Measurements from ENCODE around the gene KANK3. TPM values are rescaled to one million over a fixed set of nuclear protein-coding genes. Genes with fewer than 3 reads are reported as not detected.
"Not testable (repeated sequence)": the region's sequence is repeated elsewhere in the genome, so short reads cannot be mapped to it uniquely, and the experiment has no call there.

KANK3 gene
- polyA plus RNA-seq, 2 of the 4 experiments (the other 2 are of a cell fraction), result 1.0 to 1.5 TPM

DNA sequence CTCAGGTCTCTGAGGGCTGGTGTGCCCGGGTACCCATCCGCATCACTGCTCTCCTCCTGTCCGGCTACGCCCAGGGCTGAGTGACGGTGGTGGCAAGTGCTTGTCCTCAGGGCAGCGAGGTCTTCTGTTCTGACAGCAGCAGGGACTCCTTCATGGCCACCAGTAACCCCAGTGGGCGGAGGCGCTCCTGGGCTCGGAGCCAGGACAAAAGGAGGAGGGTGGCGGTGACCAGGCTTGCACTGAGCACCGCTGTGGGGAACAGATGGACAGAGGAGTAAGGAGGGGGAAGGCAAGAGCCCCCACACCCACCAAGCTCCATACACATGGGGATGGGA, 40.7 kb downstream of the KANK3 start:
- TF ChIP-seq KDM5A (IDR thresholded peaks at IDR 0.05), result no peak
- TF ChIP-seq HOXA7 (CRISPR knock-in tag; IDR thresholded peaks at IDR 0.05), result no peak
- TF ChIP-seq NFE2L2 (conservative IDR thresholded peaks at IDR 0.05; ENCODE audit: low read length), result no peak
- no peak for TF ChIP-seq HDAC2 (IDR thresholded peaks at IDR 0.05)
- no peak for TF ChIP-seq TP53 (CRISPR knock-in tag; IDR thresholded peaks at IDR 0.05)
- TF ChIP-seq HEYL (CRISPR knock-in tag; IDR thresholded peaks at IDR 0.05), result no peak
- no peak for TF ChIP-seq ATOH8 (CRISPR knock-in tag; IDR thresholded peaks at IDR 0.05; ENCODE audit: low read depth)
- no peak for TF ChIP-seq NPAS2 (CRISPR knock-in tag; IDR thresholded peaks at IDR 0.05; ENCODE audit: borderline replicate concordance)
- TF ChIP-seq, protein P1, sequence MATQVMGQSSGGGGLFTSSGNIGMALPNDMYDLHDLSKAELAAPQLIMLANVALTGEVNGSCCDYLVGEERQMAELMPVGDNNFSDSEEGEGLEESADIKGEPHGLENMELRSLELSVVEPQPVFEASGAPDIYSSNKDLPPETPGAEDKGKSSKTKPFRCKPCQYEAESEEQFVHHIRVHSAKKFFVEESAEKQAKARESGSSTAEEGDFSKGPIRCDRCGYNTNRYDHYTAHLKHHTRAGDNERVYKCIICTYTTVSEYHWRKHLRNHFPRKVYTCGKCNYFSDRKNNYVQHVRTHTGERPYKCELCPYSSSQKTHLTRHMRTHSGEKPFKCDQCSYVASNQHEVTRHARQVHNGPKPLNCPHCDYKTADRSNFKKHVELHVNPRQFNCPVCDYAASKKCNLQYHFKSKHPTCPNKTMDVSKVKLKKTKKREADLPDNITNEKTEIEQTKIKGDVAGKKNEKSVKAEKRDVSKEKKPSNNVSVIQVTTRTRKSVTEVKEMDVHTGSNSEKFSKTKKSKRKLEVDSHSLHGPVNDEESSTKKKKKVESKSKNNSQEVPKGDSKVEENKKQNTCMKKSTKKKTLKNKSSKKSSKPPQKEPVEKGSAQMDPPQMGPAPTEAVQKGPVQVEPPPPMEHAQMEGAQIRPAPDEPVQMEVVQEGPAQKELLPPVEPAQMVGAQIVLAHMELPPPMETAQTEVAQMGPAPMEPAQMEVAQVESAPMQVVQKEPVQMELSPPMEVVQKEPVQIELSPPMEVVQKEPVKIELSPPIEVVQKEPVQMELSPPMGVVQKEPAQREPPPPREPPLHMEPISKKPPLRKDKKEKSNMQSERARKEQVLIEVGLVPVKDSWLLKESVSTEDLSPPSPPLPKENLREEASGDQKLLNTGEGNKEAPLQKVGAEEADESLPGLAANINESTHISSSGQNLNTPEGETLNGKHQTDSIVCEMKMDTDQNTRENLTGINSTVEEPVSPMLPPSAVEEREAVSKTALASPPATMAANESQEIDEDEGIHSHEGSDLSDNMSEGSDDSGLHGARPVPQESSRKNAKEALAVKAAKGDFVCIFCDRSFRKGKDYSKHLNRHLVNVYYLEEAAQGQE (IDR thresholded peaks at IDR 0.05), result no peak
- TF ChIP-seq FOSL2 (IDR thresholded peaks at IDR 0.05), result no peak
- TF ChIP-seq FOSL2 (CRISPR knock-in tag; IDR thresholded peaks at IDR 0.05), result no peak
- no peak for TF ChIP-seq MAZ (IDR thresholded peaks at IDR 0.05; ENCODE audit: borderline replicate concordance, low read depth, low read length)
- TF ChIP-seq ZSCAN20 (CRISPR knock-in tag; IDR thresholded peaks at IDR 0.05), result no peak
- no peak for TF ChIP-seq POLR2A (IDR thresholded peaks at IDR 0.05; ENCODE audit: low read length)
- Histone ChIP-seq H3K9me3 (no peaks in the 10 kb centered on the region), H3K27ac (no peak overlapping the region), H3K4me1 (peaks cover 9% of the 10 kb centered on the region; the same call in 2 of the 3 replicates), H3K4me3 (no peak overlapping the region), H3K4me2 (no peak overlapping the region)
- DNase-seq (ENCODE audit: low read depth in 1 of 2, low spot score in 1 of 2) (no peak), ATAC-seq (no peak; a peak in 2 of 6 replicates), FAIRE-seq (no peak)
- ChIA-PET CTCF (no interaction called here), POLR2A (no interaction called here)
- WGBS (ENCODE audit: missing lambda C conversion rate), result 81% methylated on average over 3 of the region's 11 CpGs

DNA sequence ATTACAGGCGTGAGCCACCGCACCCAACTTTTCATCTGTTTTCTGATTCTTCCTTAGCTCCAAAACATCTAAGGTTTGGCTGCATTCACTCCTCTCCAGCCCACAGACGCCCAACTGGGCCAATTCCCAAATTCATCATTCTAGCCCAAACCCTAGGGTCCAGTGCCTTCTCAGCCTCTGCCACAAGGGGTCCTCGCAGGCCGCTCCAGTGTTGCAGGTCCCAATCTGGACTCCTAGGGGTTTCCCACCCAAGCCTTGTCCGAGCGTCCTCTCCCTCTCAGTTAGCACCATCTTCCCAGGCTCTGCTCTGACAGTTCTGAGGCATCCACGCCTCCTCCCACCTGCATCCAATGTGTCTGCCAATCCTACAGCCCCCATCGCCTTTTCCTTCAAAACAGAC, 51.7 kb downstream of the KANK3 start:
- H3K27ac ChIP-seq; H3K4me3 ChIP-seq; FAIRE-seq; H3K4me1 ChIP-seq; H3K9me3 ChIP-seq; H3K4me2 ChIP-seq; CTCF ChIA-PET; DNase-seq (ENCODE audit: low read depth in 1 of 2, low spot score in 1 of 2); POLR2A ChIA-PET: not testable (repeated sequence)
- peak; percentile 86 to 87 for ATAC-seq
- WGBS (ENCODE audit: missing lambda C conversion rate), result no CpG with 5 or more reads among the region's 9 CpGs

- no CpG with 5 or more reads among the region's 9 CpGs for WGBS (ENCODE audit: missing lambda C conversion rate)
- DNase-seq (ENCODE audit: low read depth in 1 of 2, low spot score in 1 of 2); H3K4me3 ChIP-seq; H3K4me1 ChIP-seq; H3K4me2 ChIP-seq; FAIRE-seq; POLR2A ChIA-PET; H3K9me3 ChIP-seq; H3K27ac ChIP-seq; CTCF ChIA-PET: not testable (repeated sequence)
- peak; percentile 76 to 89 for ATAC-seq
Measured at GRCh38 chr19:8276508-8276907, 66.6 kb downstream of the KANK3 start.

Small RNA genes within 50 kb of the gene (small RNA-seq; reads per million reads assigned to genes)
- gene MIR4999, result 0 to 12.3 (median 6.8) reads per million in 6 experiments

Other genes starting within 250 kb of the KANK3 start
- gene FBN3, start 193.7 kb downstream of the KANK3 start, polyA plus RNA-seq (2011; rRNA removed), result 0.01 TPM in 1 of 2 replicates, not detected in the other
- not detected in 3 replicates for gene FBN3, start 193.7 kb downstream of the KANK3 start, polyA plus RNA-seq (2017; fragmentation: RNase III; extraction: RNeasy Plus Mini Kit Qiagen cat#74134 plus additional on column Dnase treatment)
- 5.0 and 5.9 TPM in 2 replicates for gene CERS4, start 133.9 kb downstream of the KANK3 start, polyA plus RNA-seq (2011; rRNA removed)
- gene CERS4, start 133.9 kb downstream of the KANK3 start, polyA plus RNA-seq (2017; fragmentation: RNase III; extraction: RNeasy Plus Mini Kit Qiagen cat#74134 plus additional on column Dnase treatment), result 1.5 to 2.4 TPM (median 2.1 TPM) in 3 replicates
- 27.4 and 28.8 TPM in 2 replicates for gene CD320, start 34.9 kb downstream of the KANK3 start, polyA plus RNA-seq (2011; rRNA removed)
- 51.9 to 54.2 TPM (median 54.1 TPM) in 3 replicates for gene CD320, start 34.9 kb downstream of the KANK3 start, polyA plus RNA-seq (2017; fragmentation: RNase III; extraction: RNeasy Plus Mini Kit Qiagen cat#74134 plus additional on column Dnase treatment)
- gene NDUFA7, start 21.9 kb downstream of the KANK3 start, polyA plus RNA-seq (2011; rRNA removed), result 29.7 and 44.5 TPM in 2 replicates
- gene NDUFA7, start 21.9 kb downstream of the KANK3 start, polyA plus RNA-seq (2017; fragmentation: RNase III; extraction: RNeasy Plus Mini Kit Qiagen cat#74134 plus additional on column Dnase treatment), result 29.0 to 44.0 TPM (median 40.2 TPM) in 3 replicates
- gene RPS28, start 21.8 kb downstream of the KANK3 start, polyA plus RNA-seq (2011; rRNA removed), result 374 and 406 TPM in 2 replicates
- gene RPS28, start 21.8 kb downstream of the KANK3 start, polyA plus RNA-seq (2017; fragmentation: RNase III; extraction: RNeasy Plus Mini Kit Qiagen cat#74134 plus additional on column Dnase treatment), result 399 to 449 TPM (median 404 TPM) in 3 replicates
- 30.8 and 32.6 TPM in 2 replicates for gene ANGPTL4, start 20.9 kb upstream of the KANK3 start, polyA plus RNA-seq (2011; rRNA removed)
- gene ANGPTL4, start 20.9 kb upstream of the KANK3 start, polyA plus RNA-seq (2017; fragmentation: RNase III; extraction: RNeasy Plus Mini Kit Qiagen cat#74134 plus additional on column Dnase treatment), result 12.3 to 18.1 TPM (median 15.1 TPM) in 3 replicates
- gene RAB11B, start 47.1 kb upstream of the KANK3 start, polyA plus RNA-seq (2011; rRNA removed), result 22.3 and 25.1 TPM in 2 replicates
- gene RAB11B, start 47.1 kb upstream of the KANK3 start, polyA plus RNA-seq (2017; fragmentation: RNase III; extraction: RNeasy Plus Mini Kit Qiagen cat#74134 plus additional on column Dnase treatment), result 86.7 to 95.7 TPM (median 93.7 TPM) in 3 replicates
- gene MARCHF2, start 70.0 kb upstream of the KANK3 start, polyA plus RNA-seq (2011; rRNA removed), result 12.4 and 12.8 TPM in 2 replicates
- gene MARCHF2, start 70.0 kb upstream of the KANK3 start, polyA plus RNA-seq (2017; fragmentation: RNase III; extraction: RNeasy Plus Mini Kit Qiagen cat#74134 plus additional on column Dnase treatment), result 13.1 to 15.3 TPM (median 13.2 TPM) in 3 replicates
- gene HNRNPM, start 101.7 kb upstream of the KANK3 start, polyA plus RNA-seq (2011; rRNA removed), result 94.1 and 168 TPM in 2 replicates
- gene HNRNPM, start 101.7 kb upstream of the KANK3 start, polyA plus RNA-seq (2017; fragmentation: RNase III; extraction: RNeasy Plus Mini Kit Qiagen cat#74134 plus additional on column Dnase treatment), result 334 to 352 TPM (median 348 TPM) in 3 replicates
- gene PRAM1, start 159.4 kb upstream of the KANK3 start, polyA plus RNA-seq (2011; rRNA removed), result 0.07 TPM in 1 of 2 replicates, not detected in the other
- gene PRAM1, start 159.4 kb upstream of the KANK3 start, polyA plus RNA-seq (2017; fragmentation: RNase III; extraction: RNeasy Plus Mini Kit Qiagen cat#74134 plus additional on column Dnase treatment), result 0.08 to 0.28 TPM (median 0.13 TPM) in 3 replicates
- gene ZNF414, start 170.9 kb upstream of the KANK3 start, polyA plus RNA-seq (2011; rRNA removed), result 2.8 and 3.3 TPM in 2 replicates
- 20.0 to 22.1 TPM (median 21.5 TPM) in 3 replicates for gene ZNF414, start 170.9 kb upstream of the KANK3 start, polyA plus RNA-seq (2017; fragmentation: RNase III; extraction: RNeasy Plus Mini Kit Qiagen cat#74134 plus additional on column Dnase treatment)
- 0.37 and 0.95 TPM in 2 replicates for gene MYO1F, start 234.2 kb upstream of the KANK3 start, polyA plus RNA-seq (2011; rRNA removed)
- 0.17 to 0.24 TPM (median 0.23 TPM) in 3 replicates for gene MYO1F, start 234.2 kb upstream of the KANK3 start, polyA plus RNA-seq (2017; fragmentation: RNase III; extraction: RNeasy Plus Mini Kit Qiagen cat#74134 plus additional on column Dnase treatment)